Sigmoid colon (tissue), 4 donors: Measurements from ENCODE around the gene PMM1.
"Not testable (repeated sequence)": the region's sequence is repeated elsewhere in the genome, so short reads cannot be mapped to it uniquely, and the experiment has no call there.

Experiments used
- CTCF ChIP-seq, 4 experiments: fragments of 450-650 bp in 3 of 4; fragments of 200-600 bp in 1 of 4; IDR thresholded peaks; one replicate each; pipeline ENCODE4 v1.5.1; 2016 to 2019; ENCODE audit warnings: antibody characterized with exemption in 4 of 4, mild to moderate bottlenecking in 3 of 4, moderate library complexity in 2 of 4
- POLR2A ChIP-seq, 2 donors: fragments of 450-650 bp; IDR thresholded peaks; one replicate each; pipeline ENCODE4 v1.6.1; 2016; ENCODE audit warnings: antibody characterized with exemption in 2 of 2, mild to moderate bottlenecking in 2 of 2, moderate library complexity in 2 of 2
- POLR2AphosphoS5 ChIP-seq, 4 donors: sonication (generic); formaldehyde crosslinking; IDR thresholded peaks; one replicate each; pipeline ENCODE4 v1.6.1; 2017; ENCODE audit warnings: antibody characterized with exemption in 4 of 4

GRCh38 chr22:41558241-41558630 lies 31.4 kb downstream of the PMM1 start:
- not testable (repeated sequence) for TF ChIP-seq CTCF, POLR2AphosphoS5, POLR2A (IDR thresholded peaks at IDR 0.05)
